WTC11 (cell line): Measurements from ENCODE around the gene DNAJC18. TPM values are rescaled to one million over a fixed set of nuclear protein-coding genes. Genes with fewer than 3 reads are reported as not detected.
A peak's percentile ranks its signal among the peaks of the same experiment; 100 is the strongest.

Source experiments
- ATAC-seq: fragments of 200-7000 bp; cut with Tn5 transposase; 2 replicates; pipeline ENCODE4 v1.10.0; 2021; ENCODE audit warnings: mild to moderate bottlenecking, moderate library complexity
- CTCF ChIA-PET: fragments of 300-600 bp; sonication (Branson Sonifier 250); formaldehyde crosslinking; loops from one replicate; lab custom pipeline; 2021; ENCODE audit warnings: antibody characterized with exemption; lab: Charles Lee
- POLR2A ChIA-PET: fragments of 350-600 bp; sonication (Branson Sonifier 250); formaldehyde crosslinking; loops from one replicate; lab custom pipeline; 2021; ENCODE audit warnings: antibody characterized with exemption; lab: Charles Lee
- DNase-seq: peaks from one replicate; pipeline ENCODE4 v3.0.0; 2021; ENCODE audit warnings: low spot score
- H3K27ac Mint-ChIP-seq: 2 replicates; pipeline ENCODE4 v1.8.0; 2021; ENCODE audit warnings: mixed read lengths
- H3K27me3 Mint-ChIP-seq: 2 replicates; pipeline ENCODE4 v1.8.0; 2021; ENCODE audit warnings: low read depth, mild to moderate bottlenecking, moderate library complexity, mixed read lengths
- H3K36me3 Mint-ChIP-seq: 2 replicates; pipeline ENCODE4 v1.8.0; 2021; ENCODE audit warnings: mixed read lengths
- H3K4me1 Mint-ChIP-seq: 2 replicates; pipeline ENCODE4 v1.8.0; 2022; ENCODE audit warnings: mixed read lengths
- H3K4me3 Mint-ChIP-seq: 2 replicates; pipeline ENCODE4 v1.8.0; 2021; ENCODE audit warnings: mild to moderate bottlenecking, moderate library complexity, mixed read lengths
- H3K9me3 Mint-ChIP-seq: 2 replicates; pipeline ENCODE4 v1.8.0; 2021; ENCODE audit warnings: mixed read lengths
- AFF4 ChIP-seq: sonication (generic); formaldehyde crosslinking; IDR thresholded peaks from 2 replicates; pipeline ENCODE4 v1.8.1; 2023; ENCODE audit warnings: mild to moderate bottlenecking, missing genetic modification reagents, borderline replicate concordance
- ATF6 ChIP-seq: sonication (generic); formaldehyde crosslinking; IDR thresholded peaks from 2 replicates; pipeline ENCODE4 v1.8.1; 2023; ENCODE audit warnings: mild to moderate bottlenecking, missing genetic modification reagents
- CBFB ChIP-seq: sonication (generic); formaldehyde crosslinking; IDR thresholded peaks from 2 replicates; pipeline ENCODE4 v1.8.1; 2022; ENCODE audit warnings: mild to moderate bottlenecking, low read depth, missing genetic modification reagents
- CTCF ChIP-seq: fragments of 200-600 bp; IDR thresholded peaks from 2 replicates; pipeline ENCODE4 v1.8.0; 2022; ENCODE audit warnings: antibody characterized with exemption
- GABPB1 ChIP-seq: sonication (generic); formaldehyde crosslinking; IDR thresholded peaks from 2 replicates; pipeline ENCODE4 v1.8.1; 2023; ENCODE audit warnings: mild to moderate bottlenecking, missing genetic modification reagents
- NFE2L1 ChIP-seq: sonication (generic); formaldehyde crosslinking; IDR thresholded peaks from 2 replicates; pipeline ENCODE4 v1.8.1; 2023; ENCODE audit warnings: missing genetic modification reagents
- NR1H2 ChIP-seq: sonication (generic); formaldehyde crosslinking; IDR thresholded peaks from 2 replicates; pipeline ENCODE4 v1.9.0; 2021; ENCODE audit warnings: mild to moderate bottlenecking, moderate library complexity, missing genetic modification reagents
- PRDM15 ChIP-seq: sonication (generic); formaldehyde crosslinking; IDR thresholded peaks from 2 replicates; pipeline ENCODE4 v1.8.0; 2022; ENCODE audit warnings: missing genetic modification reagents
- SOX15 ChIP-seq: fragments of 250-450 bp; sonication (Bioruptor Pico); IDR thresholded peaks from 2 replicates; pipeline ENCODE4 v1.9.0; 2021; ENCODE audit warnings: mild to moderate bottlenecking
- ZBTB21 ChIP-seq: sonication (generic); formaldehyde crosslinking; IDR thresholded peaks from 2 replicates; pipeline ENCODE4 v1.8.1; 2023; ENCODE audit warnings: mild to moderate bottlenecking, missing genetic modification reagents, borderline replicate concordance
- ZNF138 ChIP-seq: sonication (generic); formaldehyde crosslinking; conservative IDR thresholded peaks from 2 replicates; pipeline ENCODE4 v1.8.1; 2022; ENCODE audit warnings: mild to moderate bottlenecking, moderate library complexity, missing genetic modification reagents
- ZNF219 ChIP-seq: sonication (generic); formaldehyde crosslinking; IDR thresholded peaks from 2 replicates; pipeline ENCODE4 v1.8.0; 2023; ENCODE audit warnings: missing genetic modification reagents, mild to moderate bottlenecking, borderline replicate concordance
- ZNF512 ChIP-seq: sonication (generic); formaldehyde crosslinking; IDR thresholded peaks from 2 replicates; pipeline ENCODE4 v1.8.1; 2022; ENCODE audit warnings: missing genetic modification reagents, borderline replicate concordance
- total RNA-seq: library from RNA; stranded (reverse); gene quantifications from 3 replicates; pipeline ENCODE4 v1.2.3, GENCODE V29; 2021
- TF ChIP-seq, protein P1 (sequence below): sonication (generic); formaldehyde crosslinking; IDR thresholded peaks from 2 replicates; pipeline ENCODE4 v1.8.0; 2022; ENCODE audit warnings: mild to moderate bottlenecking, missing genetic modification reagents
- TF ChIP-seq, protein P2 (sequence below): sonication (generic); formaldehyde crosslinking; IDR thresholded peaks from 2 replicates; pipeline ENCODE4 v1.8.0; 2022; ENCODE audit warnings: mild to moderate bottlenecking, missing genetic modification reagents

Gene DNAJC18
- total RNA-seq, 1 experiment from 2014 or later = 23.7 TPM

DNA sequence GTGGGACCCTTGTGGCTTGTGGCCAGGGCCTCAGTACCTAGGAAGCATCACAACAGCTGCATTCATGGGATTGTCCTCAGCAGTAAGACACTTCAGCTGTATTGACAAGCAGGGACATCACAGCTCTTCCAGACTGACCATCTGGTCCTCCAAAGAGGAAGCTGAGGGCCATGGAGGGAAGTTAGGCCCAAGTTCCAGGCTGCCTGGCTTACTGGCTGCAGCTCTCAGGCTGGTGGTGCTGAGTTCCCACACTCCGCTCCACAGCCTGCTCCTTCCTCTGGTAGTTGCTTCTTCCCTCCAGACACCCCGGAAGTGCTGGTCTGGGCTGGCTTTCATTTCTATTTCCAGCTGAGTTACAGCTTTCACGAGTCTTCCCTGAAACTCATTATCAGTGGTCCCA, 48.9 kb upstream of the DNAJC18 start:
- H3K4me3 Mint-ChIP-seq = no peak overlapping the region
- no peaks in the 10 kb centered on the region for H3K36me3 Mint-ChIP-seq
- no peak for TF ChIP-seq ATF6 (CRISPR knock-in tag)
- no peak for TF ChIP-seq ZNF219 (CRISPR knock-in tag)
- no peak for TF ChIP-seq CBFB (CRISPR knock-in tag)
- no peak for TF ChIP-seq ZNF512
- no peak for TF ChIP-seq SOX15 (CRISPR knock-in tag)
- H3K4me1 Mint-ChIP-seq = peaks cover 14% of the 10 kb centered on the region
- H3K27me3 Mint-ChIP-seq = no peaks in the 10 kb centered on the region
- DNase-seq (no peak), ATAC-seq (no peak)
- POLR2A ChIA-PET = no interaction called here
- no peaks in the 10 kb centered on the region for H3K9me3 Mint-ChIP-seq
- CTCF ChIA-PET = interaction anchor here (1.5 kb wide), 1 partner anchor 25 kb away, joined by 3 read pairs; no protein-coding TSS in a partner anchor
- H3K27ac Mint-ChIP-seq = no peak overlapping the region

DNA sequence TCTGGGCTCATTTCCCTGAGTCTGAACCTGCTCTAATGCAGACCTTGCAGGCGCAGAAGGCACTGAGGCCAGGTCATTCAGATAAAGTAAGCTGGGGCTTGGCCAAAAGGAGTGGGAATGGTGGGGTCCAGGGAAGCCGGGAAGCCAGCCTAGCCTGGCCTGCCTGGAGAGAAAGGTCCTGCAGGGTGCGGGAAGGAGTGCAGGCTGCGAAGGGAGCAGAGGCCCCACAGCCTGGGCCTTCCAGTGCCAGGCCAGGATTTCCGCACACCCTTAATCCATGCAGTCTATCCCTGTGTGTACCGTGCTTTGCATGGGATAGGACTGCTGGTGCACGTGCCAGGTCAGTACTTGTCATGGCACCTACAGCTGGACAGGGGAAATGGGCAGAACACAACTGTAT, 46.9 kb upstream of the DNAJC18 start:
- ChIA-PET CTCF (interaction anchor here (1.2 to 3.2 kb wide), 2 partner anchors 64 to 89 kb away, joined by 3 to 12 read pairs; no protein-coding TSS in a partner anchor), POLR2A (no interaction called here)
- ATAC-seq (peak; percentile 88), DNase-seq (peak; percentile 32)
- H3K36me3 Mint-ChIP-seq = no peaks in the 10 kb centered on the region
- no peak overlapping the region for H3K4me3 Mint-ChIP-seq
- H3K27ac Mint-ChIP-seq = no peak overlapping the region
- no peaks in the 10 kb centered on the region for H3K9me3 Mint-ChIP-seq
- peaks cover 18% of the 10 kb centered on the region for H3K4me1 Mint-ChIP-seq
- no peaks in the 10 kb centered on the region for H3K27me3 Mint-ChIP-seq
- TF ChIP-seq NR1H2 (CRISPR knock-in tag) = no peak
- TF ChIP-seq SOX15 (CRISPR knock-in tag) = no peak
- TF ChIP-seq AFF4 = no peak
- TF ChIP-seq CTCF = no peak
- TF ChIP-seq ZNF512 = no peak
- TF ChIP-seq, protein P1, sequence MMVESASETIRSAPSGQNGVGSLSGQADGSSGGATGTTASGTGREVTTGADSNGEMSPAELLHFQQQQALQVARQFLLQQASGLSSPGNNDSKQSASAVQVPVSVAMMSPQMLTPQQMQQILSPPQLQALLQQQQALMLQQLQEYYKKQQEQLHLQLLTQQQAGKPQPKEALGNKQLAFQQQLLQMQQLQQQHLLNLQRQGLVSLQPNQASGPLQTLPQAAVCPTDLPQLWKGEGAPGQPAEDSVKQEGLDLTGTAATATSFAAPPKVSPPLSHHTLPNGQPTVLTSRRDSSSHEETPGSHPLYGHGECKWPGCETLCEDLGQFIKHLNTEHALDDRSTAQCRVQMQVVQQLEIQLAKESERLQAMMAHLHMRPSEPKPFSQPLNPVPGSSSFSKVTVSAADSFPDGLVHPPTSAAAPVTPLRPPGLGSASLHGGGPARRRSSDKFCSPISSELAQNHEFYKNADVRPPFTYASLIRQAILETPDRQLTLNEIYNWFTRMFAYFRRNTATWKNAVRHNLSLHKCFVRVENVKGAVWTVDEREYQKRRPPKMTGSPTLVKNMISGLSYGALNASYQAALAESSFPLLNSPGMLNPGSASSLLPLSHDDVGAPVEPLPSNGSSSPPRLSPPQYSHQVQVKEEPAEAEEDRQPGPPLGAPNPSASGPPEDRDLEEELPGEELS (CRISPR knock-in tag) = no peak
- 0 out of 2 replicates have a peak, but pooled peaks have one; percentile 46 for TF ChIP-seq ZBTB21 (CRISPR knock-in tag)
- 0 out of 2 replicates have a peak, but pooled peaks have one; percentile 71 for TF ChIP-seq ZNF138 (CRISPR knock-in tag)
- TF ChIP-seq PRDM15 = peak; percentile 99
- TF ChIP-seq NFE2L1 = no peak
- TF ChIP-seq GABPB1 (CRISPR knock-in tag) = no peak
- TF ChIP-seq, protein P2, sequence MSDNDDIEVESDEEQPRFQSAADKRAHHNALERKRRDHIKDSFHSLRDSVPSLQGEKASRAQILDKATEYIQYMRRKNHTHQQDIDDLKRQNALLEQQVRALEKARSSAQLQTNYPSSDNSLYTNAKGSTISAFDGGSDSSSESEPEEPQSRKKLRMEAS (CRISPR knock-in tag) = peak; percentile 55; the same call in 1 of the 2 replicates
